GM13977 (cell line): ENCODE results near the gene FARS2.

Experiments used
- DNase-seq: peaks from one replicate; pipeline ENCODE4 v3.0.0; 2012; ENCODE audit warnings: low spot score
- in situ Hi-C: fragments of 300-500 bp; cut with MboI; formaldehyde crosslinking; loops from one replicate; pipeline ENCODE4 v1.12.0; 2022; ENCODE audit warnings: low sequenced_read_pairs, low pct_unique_long_range_greater_than_20kb, mixed read lengths, inconsistent platforms; ENCODE audit not compliant: unreplicated experiment
- TF ChIP-seq, protein P1 (sequence below): IDR thresholded peaks from 2 replicates; pipeline ENCODE4 v1.5.1; 2012; ENCODE audit warnings: mild to moderate bottlenecking, control low read depth; ENCODE audit not compliant: insufficient read depth; ENCODE audit errors: extremely low read depth, missing control alignments

FARS2 gene

DNA sequence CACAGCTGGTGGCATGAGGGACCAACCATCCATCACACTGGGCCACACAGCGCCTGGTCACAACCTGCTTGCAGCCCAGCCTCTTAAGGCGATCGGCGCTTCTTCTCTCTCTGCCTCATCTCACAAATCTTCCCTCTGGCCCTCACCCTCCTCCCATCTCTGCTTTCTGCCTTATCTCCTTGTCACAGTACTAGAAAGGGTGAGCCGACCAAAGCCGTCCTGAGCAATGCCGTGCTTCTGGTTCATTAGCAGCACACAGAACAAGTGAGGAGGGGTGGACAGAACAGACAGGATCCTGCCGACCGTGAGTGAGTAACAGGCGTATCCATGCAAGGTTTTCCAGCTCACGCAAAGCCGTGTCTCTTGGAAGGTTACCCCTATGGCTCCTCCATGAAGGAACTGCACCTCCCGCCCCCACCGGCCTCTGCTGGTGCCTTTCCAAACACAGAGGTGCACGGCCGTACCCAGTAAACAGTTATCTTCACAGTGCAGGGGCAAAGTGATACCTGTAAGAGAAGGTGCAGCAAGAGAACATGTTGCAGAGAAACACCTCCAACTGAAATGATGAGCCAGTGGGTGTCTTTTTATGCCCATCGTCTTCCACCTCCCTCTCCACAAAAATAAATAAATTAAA, 331.7 kb downstream of the FARS2 start:
- TF ChIP-seq, protein P1, sequence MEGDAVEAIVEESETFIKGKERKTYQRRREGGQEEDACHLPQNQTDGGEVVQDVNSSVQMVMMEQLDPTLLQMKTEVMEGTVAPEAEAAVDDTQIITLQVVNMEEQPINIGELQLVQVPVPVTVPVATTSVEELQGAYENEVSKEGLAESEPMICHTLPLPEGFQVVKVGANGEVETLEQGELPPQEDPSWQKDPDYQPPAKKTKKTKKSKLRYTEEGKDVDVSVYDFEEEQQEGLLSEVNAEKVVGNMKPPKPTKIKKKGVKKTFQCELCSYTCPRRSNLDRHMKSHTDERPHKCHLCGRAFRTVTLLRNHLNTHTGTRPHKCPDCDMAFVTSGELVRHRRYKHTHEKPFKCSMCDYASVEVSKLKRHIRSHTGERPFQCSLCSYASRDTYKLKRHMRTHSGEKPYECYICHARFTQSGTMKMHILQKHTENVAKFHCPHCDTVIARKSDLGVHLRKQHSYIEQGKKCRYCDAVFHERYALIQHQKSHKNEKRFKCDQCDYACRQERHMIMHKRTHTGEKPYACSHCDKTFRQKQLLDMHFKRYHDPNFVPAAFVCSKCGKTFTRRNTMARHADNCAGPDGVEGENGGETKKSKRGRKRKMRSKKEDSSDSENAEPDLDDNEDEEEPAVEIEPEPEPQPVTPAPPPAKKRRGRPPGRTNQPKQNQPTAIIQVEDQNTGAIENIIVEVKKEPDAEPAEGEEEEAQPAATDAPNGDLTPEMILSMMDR = no peak
- DNase-seq = no peak
- in situ Hi-C loops = no loop called here

DNA sequence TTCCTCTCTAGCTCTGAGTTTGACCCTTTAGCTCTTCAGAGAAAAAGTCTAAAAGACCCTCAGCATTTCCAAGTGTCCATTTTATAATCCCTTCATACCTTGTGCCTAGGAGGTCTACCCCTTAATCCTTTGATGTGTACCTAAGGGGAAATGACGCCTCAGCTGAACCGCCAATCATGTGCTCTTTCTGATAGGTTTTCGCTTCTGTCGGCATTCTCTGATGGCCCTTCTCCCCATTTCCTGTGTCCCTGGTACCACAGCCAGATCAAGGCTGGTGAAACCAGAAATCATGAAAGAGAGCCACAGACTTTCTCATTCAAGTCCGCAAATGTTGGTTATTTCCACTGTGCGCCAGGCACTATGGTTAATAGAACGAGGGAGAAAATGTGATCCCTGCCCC, 333.9 kb downstream of the FARS2 start:
- TF ChIP-seq, protein P1 = no peak
- in situ Hi-C loops = no loop called here
- DNase-seq = no peak

DNA sequence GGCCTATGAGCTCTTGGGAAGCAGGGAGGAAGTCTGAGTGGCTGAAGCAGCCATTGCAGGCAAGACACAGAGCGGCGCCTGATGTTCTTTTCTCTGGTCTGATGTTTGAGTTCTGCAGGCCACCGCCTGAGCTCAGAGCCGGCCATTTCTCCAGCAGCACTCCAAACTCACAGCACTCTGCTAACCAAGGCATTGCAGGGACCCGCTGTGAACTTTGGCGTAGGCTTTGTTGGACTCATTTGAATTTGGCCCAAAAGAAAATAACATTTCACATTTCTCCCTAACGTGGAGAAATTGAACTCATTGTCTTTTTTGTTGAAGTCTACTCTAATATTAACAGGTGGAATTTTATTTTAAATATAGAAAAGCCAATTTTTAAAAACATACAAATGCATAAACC, 336.1 kb downstream of the FARS2 start:
- TF ChIP-seq, protein P1 = no peak
- in situ Hi-C loops = no loop called here
- DNase-seq = no peak

DNA sequence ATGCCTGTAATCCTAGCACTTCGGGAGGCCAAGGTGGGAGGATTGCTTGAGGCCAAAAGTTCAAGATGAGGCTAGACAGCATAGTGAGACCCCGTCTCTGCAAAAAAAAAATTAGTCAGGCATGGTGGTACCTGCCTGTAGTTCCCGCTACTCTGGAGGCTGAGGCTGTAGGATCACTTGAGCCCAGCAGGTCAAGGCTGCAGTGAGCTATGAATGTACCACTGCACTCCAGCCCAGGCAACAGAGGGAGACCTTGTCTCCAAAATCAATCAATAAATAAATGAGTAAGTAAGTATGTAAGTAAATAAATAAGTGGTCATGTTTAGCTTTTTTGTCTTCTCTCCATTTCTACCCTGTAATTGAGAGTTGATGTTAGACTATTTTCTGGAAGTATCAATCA, 336.8 kb downstream of the FARS2 start:
- in situ Hi-C loops = no loop called here
- DNase-seq = no peak
- TF ChIP-seq, protein P1 = no peak

DNA sequence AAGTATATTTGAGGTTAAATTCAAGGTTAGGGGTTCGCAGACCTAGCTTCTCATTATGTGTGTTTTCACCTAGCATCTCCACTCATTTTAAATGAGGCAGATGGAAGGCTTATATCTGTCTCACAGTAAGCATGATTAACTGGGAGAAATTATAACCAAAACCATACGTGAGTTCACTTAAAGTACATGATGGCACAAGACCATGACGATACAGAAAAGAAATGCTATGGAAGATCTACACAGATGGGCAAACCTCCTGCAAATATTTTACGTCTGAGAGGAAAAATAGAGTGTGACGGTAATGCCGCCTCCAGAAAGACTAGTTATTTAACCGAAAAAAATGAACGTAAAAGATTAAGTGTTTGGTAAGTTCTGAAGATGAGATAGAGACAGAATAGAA, 337.8 kb downstream of the FARS2 start:
- in situ Hi-C loops = no loop called here
- DNase-seq = no peak
- TF ChIP-seq, protein P1 = no peak

DNA sequence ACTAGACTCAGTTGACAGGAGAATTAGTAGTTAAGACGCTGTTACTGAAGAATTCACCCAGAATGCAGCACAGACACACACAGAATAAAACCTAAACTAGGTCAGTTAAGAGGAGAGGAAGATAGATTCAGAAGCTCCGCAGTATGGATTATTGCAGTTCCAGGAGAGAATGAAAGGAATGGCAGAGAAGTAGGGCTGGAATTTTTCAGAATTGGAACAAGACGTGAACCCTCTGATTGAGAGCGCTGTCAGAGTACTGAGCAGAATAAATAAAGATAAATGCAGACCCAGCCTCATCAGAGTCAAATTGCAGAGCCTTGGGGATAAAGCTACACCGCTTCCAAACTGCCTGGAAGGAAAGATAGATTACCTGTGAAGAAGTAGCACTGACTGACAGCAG, 344.6 kb downstream of the FARS2 start:
- DNase-seq = no peak
- in situ Hi-C loops = no loop called here
- TF ChIP-seq, protein P1 = no peak
